IPS-15b (cell line): ENCODE results near the gene TDO2.

ENCODE experiments used
- H3K27me3 ChIP-seq: one replicate; pipeline ENCODE4 v1.6.1; 2013; ENCODE audit warnings: low read length; ENCODE audit not compliant: control insufficient read depth, insufficient read depth
- H3K36me3 ChIP-seq: one replicate; pipeline ENCODE4 v1.6.1; 2013; ENCODE audit warnings: low read length; ENCODE audit not compliant: control insufficient read depth, insufficient read depth
- H3K4me1 ChIP-seq: one replicate; pipeline ENCODE4 v1.6.1; 2013; ENCODE audit warnings: mild to moderate bottlenecking, low read length; ENCODE audit not compliant: control insufficient read depth, insufficient read depth
- H3K4me3 ChIP-seq: one replicate; pipeline ENCODE4 v1.5.1; 2013; ENCODE audit warnings: low read depth, low read length
- H3K9ac ChIP-seq: one replicate; pipeline ENCODE4 v1.6.1; 2013; ENCODE audit warnings: low read depth, mild to moderate bottlenecking, low read length
- H3K9me3 ChIP-seq: one replicate; pipeline ENCODE4 v1.6.1; 2013; ENCODE audit warnings: mild to moderate bottlenecking, low read length; ENCODE audit not compliant: control insufficient read depth, insufficient read depth

Gene TDO2

GRCh38 chr4:155903453-155903852 lies at the start of gene TDO2:
Gene TDO2 (plus strand): TSS chr4:155903696. CDS start chr4:155903759, 63 bp downstream.
- no peak within 1 kb of the TSS for H3K9ac ChIP-seq
- H3K4me1 ChIP-seq: peaks cover 4% of the 10 kb centered on the region
- no peaks in the 10 kb centered on the region for H3K27me3 ChIP-seq
- no peaks in the 10 kb centered on the region for H3K9me3 ChIP-seq
- no peak within 1 kb of the TSS for H3K4me3 ChIP-seq
- H3K36me3 ChIP-seq: no peaks in the 10 kb centered on the region

DNA sequence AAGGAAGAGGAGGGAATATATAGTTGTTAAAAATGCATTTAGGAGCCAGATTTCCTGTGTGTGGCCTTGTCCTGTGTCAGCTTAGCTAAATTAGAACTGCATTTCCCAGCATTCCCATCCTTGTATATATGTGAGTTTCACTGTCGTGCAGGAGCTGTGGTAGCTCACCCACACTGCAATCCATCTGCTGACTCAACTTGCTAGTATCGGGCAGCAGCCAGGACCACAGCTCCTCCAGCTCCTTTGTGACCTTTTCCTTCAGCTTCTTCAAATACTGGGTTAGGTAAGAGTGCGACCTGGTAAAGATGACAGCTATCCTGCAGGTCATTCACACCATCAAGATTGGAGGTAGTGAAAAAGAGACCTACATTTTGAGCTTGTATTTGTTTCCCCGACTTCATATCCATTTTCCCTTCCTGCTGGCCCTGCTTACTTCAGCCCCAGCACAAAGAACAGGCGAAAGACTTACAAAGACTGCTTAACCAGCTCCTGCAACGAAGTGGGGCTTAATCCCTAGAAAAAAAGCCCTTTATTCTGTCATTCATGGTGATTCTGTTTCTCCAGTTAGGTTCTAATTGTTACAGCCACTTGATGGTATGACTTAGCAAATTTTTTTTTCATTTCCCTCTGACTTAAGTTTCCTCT lies 48.8 kb upstream of the TDO2 start:
- no peak overlapping the region for H3K4me3 ChIP-seq
- no peaks in the 10 kb centered on the region for H3K36me3 ChIP-seq
- no peaks in the 10 kb centered on the region for H3K9me3 ChIP-seq
- no peaks in the 10 kb centered on the region for H3K27me3 ChIP-seq
- H3K4me1 ChIP-seq: no peaks in the 10 kb centered on the region
- no peak overlapping the region for H3K9ac ChIP-seq

DNA sequence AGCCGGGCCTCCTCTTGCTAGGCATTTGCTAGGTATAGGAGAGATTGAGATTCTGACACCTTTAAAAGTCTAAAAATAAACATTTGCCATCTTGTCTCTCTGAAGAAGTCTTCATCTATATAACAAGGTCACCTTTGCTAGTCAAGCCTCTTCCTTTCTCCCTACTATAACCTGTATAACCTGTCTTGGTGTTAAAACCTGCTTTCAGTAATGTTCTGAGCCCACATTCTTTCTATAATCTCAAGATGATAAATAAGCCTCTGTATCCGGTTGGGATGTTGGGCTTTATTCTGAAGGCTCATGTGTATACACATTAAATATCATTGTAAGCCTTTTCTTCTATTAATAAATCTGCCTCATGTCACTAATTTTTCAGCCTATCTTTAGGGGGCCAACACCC lies 47.6 kb upstream of the TDO2 start:
- no peak overlapping the region for H3K4me3 ChIP-seq
- no peaks in the 10 kb centered on the region for H3K9me3 ChIP-seq
- H3K36me3 ChIP-seq: no peaks in the 10 kb centered on the region
- no peaks in the 10 kb centered on the region for H3K4me1 ChIP-seq
- H3K9ac ChIP-seq: no peak overlapping the region
- no peaks in the 10 kb centered on the region for H3K27me3 ChIP-seq

DNA sequence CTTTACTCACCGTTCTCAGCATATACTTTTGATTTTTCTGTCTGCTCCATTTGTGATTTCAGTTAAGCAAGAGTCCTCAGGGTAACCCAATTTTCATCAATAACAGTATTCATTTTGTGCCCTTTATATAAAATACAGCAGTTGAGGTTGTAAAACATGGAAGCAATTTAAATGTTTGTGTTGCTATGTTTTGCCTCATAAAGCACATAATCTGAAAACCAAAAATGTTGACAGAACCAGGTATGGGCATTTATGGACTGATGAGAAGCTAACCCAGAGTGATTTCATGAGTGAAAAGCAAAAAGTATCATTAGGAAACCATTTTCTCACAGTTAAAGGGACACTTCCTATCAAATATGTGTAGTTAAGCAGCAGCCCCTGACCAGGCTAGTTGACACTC lies 37.3 kb upstream of the TDO2 start, which contains the start of gene ASIC5:
Gene ASIC5, minus strand, starts transcription at position 101 of the 400 bp plus-strand sequence. Its CDS starts 51 bp downstream, at position 50.
- Histone ChIP-seq H3K9me3 (no peaks in the 10 kb centered on the region), H3K36me3 (no peaks in the 10 kb centered on the region), H3K4me1 (no peaks in the 10 kb centered on the region)

DNA sequence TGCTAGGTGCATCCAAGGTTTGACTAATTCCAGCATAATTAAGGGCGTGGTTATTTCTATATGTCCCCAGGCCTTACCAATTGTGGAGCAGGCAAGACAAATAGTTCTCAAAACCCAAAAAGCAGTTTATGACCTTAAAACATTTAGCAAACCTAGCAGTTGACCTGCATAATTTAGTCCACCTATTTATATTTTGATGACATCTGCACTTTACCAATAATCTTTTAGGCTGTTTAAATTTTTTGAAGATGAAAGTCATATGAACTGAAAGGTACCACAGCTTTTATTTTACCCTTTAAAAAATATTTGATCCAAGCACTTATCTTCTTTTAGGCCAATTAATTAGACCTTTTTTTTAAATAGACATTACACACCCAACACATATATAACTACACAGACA lies 27.6 kb upstream of the TDO2 start:
- no peak overlapping the region for H3K9ac ChIP-seq
- no peak overlapping the region for H3K4me3 ChIP-seq
- H3K36me3 ChIP-seq: no peaks in the 10 kb centered on the region
- no peaks in the 10 kb centered on the region for H3K9me3 ChIP-seq
- H3K27me3 ChIP-seq: no peaks in the 10 kb centered on the region
- H3K4me1 ChIP-seq: no peaks in the 10 kb centered on the region

More for the DNA sequence above, 37.3 kb upstream of the TDO2 start, which contains the start of gene ASIC5:
- H3K9ac ChIP-seq: no peak within 1 kb of the TSS
- H3K4me3 ChIP-seq: no peak within 1 kb of the TSS
- H3K27me3 ChIP-seq: no peaks in the 10 kb centered on the region

DNA sequence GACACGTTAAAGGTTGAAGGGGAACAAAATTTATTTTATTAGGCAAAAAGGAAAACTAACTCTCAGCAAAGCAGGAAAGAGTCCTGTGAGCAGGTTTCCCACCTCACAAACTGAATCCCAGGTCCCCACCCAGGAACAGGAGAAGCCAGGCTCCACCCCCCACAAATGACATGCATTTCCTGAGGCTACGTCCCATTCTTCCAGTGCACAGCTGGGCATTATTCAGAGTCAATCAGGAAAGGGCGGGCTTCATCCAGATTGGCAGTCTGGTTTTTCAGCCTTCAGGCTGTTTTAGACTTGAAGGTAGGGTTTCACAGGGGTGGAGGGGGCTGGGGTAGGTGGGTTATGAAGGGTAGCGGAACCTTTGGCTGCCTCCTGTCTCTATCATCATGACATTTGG lies 25.5 kb upstream of the TDO2 start:
- no peaks in the 10 kb centered on the region for H3K4me1 ChIP-seq
- H3K36me3 ChIP-seq: no peaks in the 10 kb centered on the region
- H3K9me3 ChIP-seq: no peaks in the 10 kb centered on the region
- H3K9ac ChIP-seq: no peak overlapping the region
- H3K4me3 ChIP-seq: no peak overlapping the region
- H3K27me3 ChIP-seq: no peaks in the 10 kb centered on the region

- H3K4me3 ChIP-seq: no peak overlapping the region
- no peaks in the 10 kb centered on the region for H3K27me3 ChIP-seq
- H3K4me1 ChIP-seq: no peaks in the 10 kb centered on the region
- no peak overlapping the region for H3K9ac ChIP-seq
- no peaks in the 10 kb centered on the region for H3K36me3 ChIP-seq
- H3K9me3 ChIP-seq: no peaks in the 10 kb centered on the region
Observed at GRCh38 chr4:155878611-155879010, 24.9 kb upstream of the TDO2 start.

DNA sequence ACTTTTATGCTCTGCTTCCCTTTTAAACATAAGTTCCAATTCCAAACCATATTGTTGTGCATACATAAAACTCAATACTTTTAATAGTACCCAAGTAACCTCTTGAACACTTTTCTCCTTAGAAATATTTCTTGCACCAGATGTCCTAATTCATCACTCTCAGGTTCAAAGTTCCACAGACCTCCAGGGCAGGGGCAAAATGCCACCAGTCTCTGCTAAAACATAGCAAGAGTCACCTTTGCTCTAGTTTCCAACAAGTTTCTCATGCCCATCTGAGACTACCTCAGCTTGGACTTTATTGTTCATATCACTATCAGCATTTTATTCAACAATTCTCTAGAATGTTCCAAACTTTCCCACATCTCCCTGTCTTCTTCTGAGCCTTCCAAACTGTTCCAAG lies 23.7 kb upstream of the TDO2 start:
- no peaks in the 10 kb centered on the region for H3K4me1 ChIP-seq
- H3K36me3 ChIP-seq: no peaks in the 10 kb centered on the region
- no peaks in the 10 kb centered on the region for H3K9me3 ChIP-seq

GRCh38 chr4:155881555-155881954 lies 21.9 kb upstream of the TDO2 start:
- Histone ChIP-seq H3K27me3 (no peaks in the 10 kb centered on the region), H3K4me1 (no peaks in the 10 kb centered on the region), H3K4me3 (no peak overlapping the region)

More for the DNA sequence above, 23.7 kb upstream of the TDO2 start:
- Histone ChIP-seq H3K9ac (no peak overlapping the region), H3K27me3 (no peaks in the 10 kb centered on the region), H3K4me3 (no peak overlapping the region)

DNA sequence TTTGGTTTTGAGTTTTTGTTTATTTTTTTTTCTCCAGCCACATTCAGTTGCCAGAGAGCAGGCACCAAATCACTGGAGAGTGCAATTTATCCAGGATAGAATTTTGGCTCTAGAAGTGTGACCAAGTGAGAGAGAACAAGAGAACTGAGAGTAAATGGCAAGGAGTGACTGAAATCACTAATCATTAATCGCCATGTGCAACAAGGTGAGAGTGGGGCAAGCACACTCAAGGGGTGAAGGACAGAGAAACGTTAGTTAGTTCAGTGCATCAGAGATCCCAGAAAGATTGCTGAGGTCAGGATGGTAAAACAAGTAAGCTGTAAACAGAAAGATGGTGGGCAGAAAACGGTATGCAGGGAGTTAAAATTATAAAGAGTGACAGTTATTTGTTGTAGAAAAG lies 19.6 kb upstream of the TDO2 start:
- no peaks in the 10 kb centered on the region for H3K27me3 ChIP-seq

More at GRCh38 chr4:155881555-155881954, 21.9 kb upstream of the TDO2 start:
- Histone ChIP-seq H3K9me3 (no peaks in the 10 kb centered on the region), H3K36me3 (no peaks in the 10 kb centered on the region), H3K9ac (no peak overlapping the region)

GRCh38 chr4:155885666-155886065 lies 17.8 kb upstream of the TDO2 start:
- H3K4me3 ChIP-seq: no peak overlapping the region
- H3K27me3 ChIP-seq: no peaks in the 10 kb centered on the region
- H3K9me3 ChIP-seq: no peaks in the 10 kb centered on the region
- no peaks in the 10 kb centered on the region for H3K4me1 ChIP-seq
- no peaks in the 10 kb centered on the region for H3K36me3 ChIP-seq
- no peak overlapping the region for H3K9ac ChIP-seq

More for the DNA sequence above, 19.6 kb upstream of the TDO2 start:
- Histone ChIP-seq H3K4me1 (no peaks in the 10 kb centered on the region), H3K4me3 (no peak overlapping the region), H3K9ac (no peak overlapping the region), H3K36me3 (no peaks in the 10 kb centered on the region), H3K9me3 (no peaks in the 10 kb centered on the region)

DNA sequence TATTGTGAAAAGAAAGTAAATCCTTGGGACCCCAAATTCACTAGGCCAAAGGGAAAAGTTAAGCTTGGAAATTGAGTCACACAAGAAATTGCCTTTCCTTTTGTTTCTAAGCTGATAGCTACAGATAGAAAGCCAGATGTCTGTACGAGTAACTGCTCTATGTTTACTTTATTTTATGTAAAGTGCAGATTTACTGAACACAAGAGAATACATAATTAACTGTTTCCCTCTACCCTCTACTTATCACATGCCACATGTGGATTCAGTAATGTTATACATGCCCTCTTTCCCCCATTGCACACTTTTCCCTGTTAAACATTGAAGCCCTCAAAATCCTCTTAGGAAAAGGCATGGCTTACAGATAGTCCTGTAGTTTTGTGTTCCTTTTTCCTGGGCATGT lies 16.5 kb upstream of the TDO2 start:
- H3K36me3 ChIP-seq: no peaks in the 10 kb centered on the region
- no peaks in the 10 kb centered on the region for H3K27me3 ChIP-seq
- no peaks in the 10 kb centered on the region for H3K9me3 ChIP-seq

More for the DNA sequence above, 16.5 kb upstream of the TDO2 start:
- H3K4me3 ChIP-seq: no peak overlapping the region
- no peak overlapping the region for H3K9ac ChIP-seq
- H3K4me1 ChIP-seq: no peaks in the 10 kb centered on the region
